Suprapubic skin (tissue), 3 donors: Measurements from ENCODE around the gene GRAMD1A.
A peak's percentile ranks its signal among the peaks of the same experiment; 100 is the strongest.

Experiments
- POLR2A ChIP-seq, 2 donors: fragments of 450-650 bp; IDR thresholded peaks; one replicate each; pipeline ENCODE4 v1.6.1; 2017; ENCODE audit warnings: antibody characterized with exemption in 2 of 2, mild to moderate bottlenecking in 2 of 2, moderate library complexity in 2 of 2
- TF ChIP-seq, protein P1 (sequence below), 2 donors: fragments of 200-600 bp in 1 of 2; fragments of 450-650 bp in 1 of 2; sonication (generic) in 1 of 2; IDR thresholded peaks; one replicate each; pipeline ENCODE4 v1.5.1; 2016 to 2019; ENCODE audit warnings: antibody characterized with exemption in 2 of 2, mild to moderate bottlenecking in 1 of 2, moderate library complexity in 1 of 2

DNA sequence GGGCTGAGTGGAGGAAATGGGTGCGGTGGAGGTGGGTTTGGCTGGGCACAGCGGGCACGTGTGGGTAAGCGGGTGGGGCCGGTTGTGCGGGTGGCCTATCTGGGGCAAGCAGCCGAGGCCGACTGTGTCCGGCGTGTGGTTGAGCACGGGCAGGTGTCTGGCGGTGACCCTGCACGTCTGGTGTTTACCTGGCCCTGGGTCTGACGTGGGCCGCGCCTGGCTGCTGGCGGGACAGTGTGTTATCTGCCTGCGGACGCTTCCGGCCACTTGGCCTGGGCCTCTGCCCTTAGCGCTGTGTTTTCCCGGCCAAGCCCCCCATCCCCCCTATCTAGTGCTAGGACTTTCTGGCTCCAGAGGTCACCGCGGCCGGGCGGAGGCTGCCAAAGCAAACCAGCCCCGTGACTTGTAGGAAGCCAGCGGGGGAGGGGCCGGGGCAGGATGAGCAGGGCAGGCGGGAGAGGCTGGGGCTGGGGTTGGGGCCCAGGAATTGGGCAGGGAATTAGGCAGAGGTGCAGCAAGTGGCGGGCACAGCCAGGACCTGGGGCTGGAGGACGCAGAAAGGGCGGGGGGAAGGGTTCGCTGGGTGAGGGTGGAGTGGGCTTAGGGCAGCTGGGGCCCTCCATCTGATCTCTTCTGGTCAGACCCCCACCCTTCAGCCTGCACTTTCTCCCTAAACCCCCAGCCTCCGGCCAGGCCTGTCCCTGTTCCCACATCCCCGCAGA, 40.9 kb downstream of the GRAMD1A start:
- peak in 1 of 2 donors; percentile 10 for TF ChIP-seq POLR2A (IDR thresholded peaks at IDR 0.05)
- TF ChIP-seq, protein P1, sequence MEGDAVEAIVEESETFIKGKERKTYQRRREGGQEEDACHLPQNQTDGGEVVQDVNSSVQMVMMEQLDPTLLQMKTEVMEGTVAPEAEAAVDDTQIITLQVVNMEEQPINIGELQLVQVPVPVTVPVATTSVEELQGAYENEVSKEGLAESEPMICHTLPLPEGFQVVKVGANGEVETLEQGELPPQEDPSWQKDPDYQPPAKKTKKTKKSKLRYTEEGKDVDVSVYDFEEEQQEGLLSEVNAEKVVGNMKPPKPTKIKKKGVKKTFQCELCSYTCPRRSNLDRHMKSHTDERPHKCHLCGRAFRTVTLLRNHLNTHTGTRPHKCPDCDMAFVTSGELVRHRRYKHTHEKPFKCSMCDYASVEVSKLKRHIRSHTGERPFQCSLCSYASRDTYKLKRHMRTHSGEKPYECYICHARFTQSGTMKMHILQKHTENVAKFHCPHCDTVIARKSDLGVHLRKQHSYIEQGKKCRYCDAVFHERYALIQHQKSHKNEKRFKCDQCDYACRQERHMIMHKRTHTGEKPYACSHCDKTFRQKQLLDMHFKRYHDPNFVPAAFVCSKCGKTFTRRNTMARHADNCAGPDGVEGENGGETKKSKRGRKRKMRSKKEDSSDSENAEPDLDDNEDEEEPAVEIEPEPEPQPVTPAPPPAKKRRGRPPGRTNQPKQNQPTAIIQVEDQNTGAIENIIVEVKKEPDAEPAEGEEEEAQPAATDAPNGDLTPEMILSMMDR (IDR thresholded peaks at IDR 0.05): no peak
